Small intestine (tissue), 16 donors: Measurements from ENCODE around the gene EPB41L3. TPM values are rescaled to one million over a fixed set of nuclear protein-coding genes. Genes with fewer than 3 reads are reported as not detected.
A peak's percentile ranks its signal among the peaks of the same experiment; 100 is the strongest.

ENCODE experiments used
- DNase-seq, 2 donors: peaks; one replicate each; pipeline versions ENCODE4 v3.0.0 to v3.0.0-alpha.2; 2013
- FAIRE-seq: peaks from 2 replicates; lab custom pipeline; 2012; peaks lifted over from hg19 to GRCh38; lab: Jason Lieb, UNC
- H3K27ac ChIP-seq, 3 donors: one replicate each; pipeline ENCODE4 v1.5.1; 2013; ENCODE audit warnings: low read length in 2 of 3, mild to moderate bottlenecking in 2 of 3, control low read depth in 1 of 3, inconsistent platforms in 1 of 3, low read depth in 1 of 3, moderate library complexity in 1 of 3
- H3K27me3 ChIP-seq, 3 donors: one replicate each; pipeline ENCODE4 v1.6.1; 2013; ENCODE audit warnings: low read length in 3 of 3, inconsistent platforms in 1 of 3; ENCODE audit not compliant: control insufficient read depth in 3 of 3, insufficient read depth in 3 of 3
- H3K36me3 ChIP-seq, 3 donors: one replicate each; pipeline ENCODE4 v1.6.1; 2013; ENCODE audit warnings: low read length in 3 of 3, inconsistent platforms in 1 of 3, low read depth in 1 of 3, mild to moderate bottlenecking in 1 of 3, moderate library complexity in 1 of 3; ENCODE audit not compliant: control insufficient read depth in 3 of 3, insufficient read depth in 2 of 3
- H3K4me1 ChIP-seq, 3 donors: one replicate each; pipeline ENCODE4 v1.6.1; 2013; ENCODE audit warnings: low read length in 2 of 3, inconsistent platforms in 1 of 3, low read depth in 1 of 3, mild to moderate bottlenecking in 1 of 3, moderate library complexity in 1 of 3; ENCODE audit not compliant: control insufficient read depth in 3 of 3, insufficient read depth in 2 of 3
- H3K4me3 ChIP-seq, 3 donors: one replicate each; pipeline ENCODE4 v1.5.1; 2013; ENCODE audit warnings: low read length in 3 of 3, control low read depth in 1 of 3, inconsistent platforms in 1 of 3, low read depth in 1 of 3, mild to moderate bottlenecking in 1 of 3, moderate library complexity in 1 of 3
- H3K9me3 ChIP-seq, 2 donors: one replicate each; pipeline ENCODE4 v1.6.1; 2013; ENCODE audit warnings: low read depth in 1 of 2, low read length in 1 of 2; ENCODE audit not compliant: control insufficient read depth in 2 of 2, insufficient read depth in 1 of 2
- WGBS, 3 donors: extraction: QIAGEN DNeasy Blood & Tissue Kit; methylation state at CpG; one replicate each; pipeline ENCODE4 v1.1.7; 2013; 5-methylcytosine and 5-hydroxymethylcytosine counted together
- long read RNA-seq, 10 donors: transcript quantifications; one replicate each; lab custom pipeline, GENCODE V29; 2026
- polyA plus RNA-seq, 4 donors: library from polyadenylated mRNA; stranded (reverse) in 3 of 4; unstranded in 1 of 4; fragments of 200-250 nt in 3 of 4; fragments of 120-200 nt in 1 of 4; gene quantifications; one replicate each; pipeline versions ENCODE4 v1.2.1 to v1.2.3, GENCODE V29; 2013
- donor health status: healthy with polysubstance abuse.
- donor health status: control.
- donor health status: control.
- donor health status: Bipolar disorder and iron deficiency.
- donor health status: healthy.

Gene EPB41L3
- 100 to 1,000 TPM in 2 of 4 donors, 10 to 100 TPM in 2; 36.6 to 167 (median 80.2) TPM for polyA plus RNA-seq
- long read RNA-seq, donor 1: 0 reads
- long read RNA-seq, donor 2, partial matches to known transcripts: 0 of 1 reads
- long read RNA-seq, donor 2, other reads (novel, unspliced or antisense): 0 of 1 reads
- long read RNA-seq, donor 3, partial matches to known transcripts: 0 of 3 reads
- long read RNA-seq, donor 3, other reads (novel, unspliced or antisense): 0 of 3 reads
- long read RNA-seq, donor 4: 0 reads
- long read RNA-seq, donor 5: 0 reads
- long read RNA-seq, donor 6, partial matches to known transcripts: 0 of 1 reads
- long read RNA-seq, donor 6, other reads (novel, unspliced or antisense): 0 of 1 reads
- long read RNA-seq, donor 7, partial matches to known transcripts: 0 of 2 reads
- long read RNA-seq, donor 7, other reads (novel, unspliced or antisense): 0 of 2 reads
- long read RNA-seq, donor 8: 0 reads
- long read RNA-seq, donor 9, partial matches to known transcripts: 0 of 1 reads
- long read RNA-seq, donor 9, other reads (novel, unspliced or antisense): 0 of 1 reads
- long read RNA-seq, donor 10: 0 reads

- Histone ChIP-seq H3K27me3 (peaks cover 0 to 9% (median 0%) of the 10 kb centered on the region in 3 donors), H3K36me3 (no peaks in the 10 kb centered on the region), H3K27ac (peak within 1 kb of the TSS in 1 of 3 donors; percentile 85), H3K4me1 (peaks cover 0 to 2% (median 0%) of the 10 kb centered on the region in 3 donors), H3K4me3 (peak within 1 kb of the TSS; percentile 46 to 62 (median 50)), H3K9me3 (no peaks in the 10 kb centered on the region)
- 2 to 6% (median 3%) methylated on average over 9 to 57 of the region's 57 CpGs for WGBS, 3 donors
- DNase-seq (peak; percentile 16 to 56), FAIRE-seq (no peak)
Observed at GRCh38 chr18:5543773-5544389, at the start of gene EPB41L3. EPB41L3 (minus strand) TSS chr18:5543997; CDS start chr18:5489183, 54,814 bp downstream.

DNA sequence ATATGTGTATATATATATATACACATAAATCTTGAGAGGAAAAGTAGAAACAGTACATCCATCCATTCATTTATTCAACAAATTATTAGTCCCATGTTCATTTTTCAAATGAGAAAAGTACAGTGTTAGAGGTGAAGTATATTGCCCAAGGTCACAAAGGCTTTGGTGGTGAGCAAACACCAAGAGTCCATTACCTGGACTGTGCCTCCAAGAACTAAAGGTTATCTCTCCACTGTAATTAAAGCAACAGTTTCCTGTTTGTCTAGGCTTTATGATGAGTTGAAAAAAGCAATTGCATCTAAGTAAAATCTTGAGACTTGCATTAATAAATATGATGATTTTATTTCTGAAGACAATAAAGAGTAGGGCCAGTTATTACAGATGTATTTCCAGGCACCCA lies 44.7 kb upstream of the EPB41L3 start:
- H3K4me1 ChIP-seq: peaks cover 0 to 3% (median 0%) of the 10 kb centered on the region in 3 donors
- H3K36me3 ChIP-seq: peaks cover 0 to 4% (median 2%) of the 10 kb centered on the region in 3 donors
- H3K9me3 ChIP-seq: peaks cover 0 to 18% of the 10 kb centered on the region in 2 donors
- DNase-seq (peak; percentile 44 to 71), FAIRE-seq (no peak)
- H3K27ac ChIP-seq: no peak overlapping the region
- H3K27me3 ChIP-seq: no peaks in the 10 kb centered on the region
- H3K4me3 ChIP-seq: no peak overlapping the region

GRCh38 chr18:5585653-5586052 lies 41.9 kb upstream of the EPB41L3 start:
- Histone ChIP-seq H3K27ac (no peak overlapping the region), H3K27me3 (no peaks in the 10 kb centered on the region), H3K36me3 (no peaks in the 10 kb centered on the region), H3K4me3 (no peak overlapping the region), H3K9me3 (no peaks in the 10 kb centered on the region), H3K4me1 (peaks cover 0 to 3% (median 0%) of the 10 kb centered on the region in 3 donors)
- WGBS, 3 donors: 75 to 90% (median 88%) methylated on average over 3 of the region's 3 CpGs
- FAIRE-seq (no peak), DNase-seq (no peak)

- 88 to 91% (median 88%) methylated on average over 7 of the region's 7 CpGs for WGBS, 3 donors
- no peak overlapping the region for H3K4me3 ChIP-seq
- H3K9me3 ChIP-seq: no peaks in the 10 kb centered on the region
- H3K27ac ChIP-seq: no peak overlapping the region
- H3K4me1 ChIP-seq: no peaks in the 10 kb centered on the region
- H3K36me3 ChIP-seq: no peaks in the 10 kb centered on the region
- H3K27me3 ChIP-seq: no peaks in the 10 kb centered on the region
- DNase-seq (no peak), FAIRE-seq (no peak)
Observed at GRCh38 chr18:5584746-5585417, 41.1 kb upstream of the EPB41L3 start.

- peak overlapping the region in 1 of 3 donors; percentile 63 for H3K27ac ChIP-seq
- H3K4me1 ChIP-seq: no peaks in the 10 kb centered on the region
- no peaks in the 10 kb centered on the region for H3K27me3 ChIP-seq
- no peaks in the 10 kb centered on the region for H3K9me3 ChIP-seq
- 67 to 86% (median 81%) methylated on average over 10 of the region's 10 CpGs for WGBS, 3 donors
- H3K4me3 ChIP-seq: no peak overlapping the region
- peaks cover 0 to 3% (median 0%) of the 10 kb centered on the region in 3 donors for H3K36me3 ChIP-seq
- no peak for FAIRE-seq
- DNase-seq: no peak
Observed at GRCh38 chr18:5582849-5583681, 39.3 kb upstream of the EPB41L3 start.

GRCh38 chr18:5582076-5582475 lies 38.3 kb upstream of the EPB41L3 start:
- no peak overlapping the region for H3K4me3 ChIP-seq
- WGBS, 3 donors: 56 to 81% (median 77%) methylated on average over 5 of the region's 5 CpGs
- H3K27me3 ChIP-seq: no peaks in the 10 kb centered on the region
- H3K36me3 ChIP-seq: peaks cover 0 to 3% (median 0%) of the 10 kb centered on the region in 3 donors
- DNase-seq (no peak), FAIRE-seq (no peak)
- no peaks in the 10 kb centered on the region for H3K9me3 ChIP-seq
- H3K27ac ChIP-seq: no peak overlapping the region
- no peaks in the 10 kb centered on the region for H3K4me1 ChIP-seq

- Histone ChIP-seq H3K4me3 (no peak overlapping the region), H3K27ac (no peak overlapping the region), H3K9me3 (no peaks in the 10 kb centered on the region), H3K4me1 (no peaks in the 10 kb centered on the region), H3K36me3 (peaks cover 0 to 3% (median 3%) of the 10 kb centered on the region in 3 donors), H3K27me3 (no peaks in the 10 kb centered on the region)
- DNase-seq: no peak
- 94 to 100% (median 96%) methylated on average over 1 of the region's 1 CpG for WGBS, 3 donors
- FAIRE-seq: no peak
Observed at GRCh38 chr18:5574843-5575242, 31.0 kb upstream of the EPB41L3 start.
